ENCODE measurements around the gene PDE7B. TPM values are rescaled to one million over a fixed set of nuclear protein-coding genes. Genes with fewer than 3 reads are reported as not detected.

The PDE7B gene
- total RNA-seq, 1 donor from 2014 or later = 58.5 TPM

GRCh38 chr6:135990855-135991464 is 139.5 kb downstream of the PDE7B start:
- no peak for DNase-seq

DNA sequence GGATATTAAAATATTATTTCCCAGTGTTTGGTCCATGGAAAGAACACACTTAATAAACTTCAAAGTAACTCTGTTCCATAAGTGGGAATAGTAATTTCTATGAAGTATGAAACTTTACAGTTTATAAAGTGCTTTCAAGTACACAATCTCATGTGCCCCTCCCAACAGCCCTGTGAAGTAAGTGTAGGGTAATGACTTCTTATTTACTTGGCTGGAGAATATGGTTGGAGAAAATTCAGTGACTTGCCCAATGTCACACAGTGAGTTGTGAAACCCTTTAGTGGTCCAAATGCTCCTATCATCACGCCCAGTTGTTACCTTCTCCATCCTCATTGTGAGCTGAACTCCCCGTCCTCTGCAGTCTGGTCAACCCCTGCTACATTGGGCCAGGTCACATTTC is 141.2 kb downstream of the PDE7B start:
- no peak for DNase-seq

GRCh38 chr6:135993361-135993760 is 141.9 kb downstream of the PDE7B start:
- no peak for DNase-seq

GRCh38 chr6:135994857-135995544 is 143.5 kb downstream of the PDE7B start:
- DNase-seq = peak; percentile 63

GRCh38 chr6:135995545-135995898 is 144.0 kb downstream of the PDE7B start:
- DNase-seq = no peak

GRCh38 chr6:135996668-135997067 is 145.2 kb downstream of the PDE7B start:
- no peak for DNase-seq

GRCh38 chr6:135999393-135999792 is 147.9 kb downstream of the PDE7B start:
- no peak for DNase-seq

GRCh38 chr6:136007345-136007744 is 155.8 kb downstream of the PDE7B start:
- no peak for DNase-seq

GRCh38 chr6:136011475-136011874 is 160.0 kb downstream of the PDE7B start:
- no peak for DNase-seq

GRCh38 chr6:136012198-136012887 is 160.8 kb downstream of the PDE7B start:
- DNase-seq = peak; percentile 46

DNA sequence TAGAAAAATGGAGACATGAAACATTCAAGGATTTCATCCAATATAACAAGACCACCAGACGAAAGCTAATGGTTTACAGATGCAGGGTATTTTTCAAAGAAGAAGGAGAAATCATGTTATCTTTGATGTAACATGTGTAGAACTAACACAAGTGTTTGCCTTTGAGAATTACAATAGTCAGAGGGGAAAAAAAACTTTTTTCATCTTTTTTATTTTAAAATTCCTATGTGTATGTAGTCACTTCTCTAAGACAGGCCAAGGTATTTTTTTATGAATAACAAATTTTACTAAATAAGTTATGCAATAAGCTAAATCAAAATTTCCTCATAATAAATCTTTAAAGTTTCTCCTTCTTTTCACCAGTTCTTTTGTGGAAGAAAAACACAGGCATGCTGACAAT is 161.4 kb downstream of the PDE7B start:
- DNase-seq = no peak

DNA sequence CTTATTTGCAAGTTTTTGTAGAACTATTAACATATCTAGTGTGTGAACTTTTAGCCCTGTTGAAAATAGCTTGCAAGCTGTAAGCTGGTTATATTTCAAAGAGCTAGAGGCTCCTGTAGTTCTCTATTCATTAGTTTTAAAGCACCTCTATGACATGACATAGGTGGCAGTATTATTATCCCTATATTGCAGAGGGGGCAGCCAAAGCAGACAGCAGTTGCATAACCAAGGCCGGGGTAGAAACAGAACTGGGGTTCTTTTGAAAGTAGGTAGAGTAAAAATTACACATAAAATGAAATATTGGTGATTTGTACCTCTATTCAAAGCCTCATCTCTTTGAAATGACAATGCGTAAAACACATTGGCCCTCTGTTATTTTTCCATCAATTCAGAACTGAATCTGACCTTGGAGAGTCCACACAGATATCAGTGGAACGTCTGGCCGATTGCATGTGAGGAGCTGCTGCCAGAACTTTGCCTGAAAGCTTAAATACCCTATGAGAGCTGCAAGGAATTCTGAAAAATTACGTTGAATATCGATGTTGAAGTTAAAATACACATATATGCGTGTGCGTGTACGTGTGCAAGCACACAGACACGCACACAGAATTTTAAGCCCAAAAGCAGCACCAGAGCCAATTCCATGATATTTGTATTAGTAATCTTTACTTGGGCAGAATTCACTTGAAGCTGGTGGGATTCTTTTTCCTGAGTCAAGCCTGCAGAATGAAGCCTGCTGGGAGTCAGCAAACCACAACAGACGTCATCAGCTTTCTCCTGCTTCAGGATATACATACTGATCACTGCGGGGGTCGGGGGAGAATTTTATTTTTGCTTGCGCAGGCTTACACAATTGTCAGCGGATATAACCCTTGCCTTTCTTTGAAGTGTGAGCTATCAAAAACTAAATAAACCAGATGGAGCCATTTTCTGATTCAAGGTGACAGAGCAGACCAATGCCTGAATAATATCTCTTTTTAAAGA is 163.2 kb downstream of the PDE7B start:
- no peak for DNase-seq

GRCh38 chr6:136015531-136015930 is 164.0 kb downstream of the PDE7B start:
- DNase-seq = no peak

- DNase-seq = no peak
Observed at GRCh38 chr6:136016228-136017225, 165.0 kb downstream of the PDE7B start.

DNA sequence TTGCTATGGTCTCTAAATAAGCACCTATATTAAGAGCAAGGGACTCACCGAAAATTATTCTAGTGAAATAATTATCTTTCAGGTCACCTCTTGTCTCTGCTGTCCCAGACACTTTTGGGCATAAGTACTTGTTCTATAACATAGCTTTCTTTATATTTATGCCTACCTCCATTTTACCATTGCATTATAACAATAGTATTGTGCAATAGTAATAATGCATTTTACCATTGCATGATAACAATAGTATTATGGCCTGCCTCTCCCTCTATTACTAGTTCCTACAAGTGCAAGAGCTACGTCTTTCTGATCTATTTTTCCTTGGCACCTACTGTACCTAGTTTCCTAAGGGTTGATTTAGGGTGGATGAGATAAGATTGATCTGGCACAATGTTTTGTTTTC is 169.2 kb downstream of the PDE7B start:
- DNase-seq = no peak

DNA sequence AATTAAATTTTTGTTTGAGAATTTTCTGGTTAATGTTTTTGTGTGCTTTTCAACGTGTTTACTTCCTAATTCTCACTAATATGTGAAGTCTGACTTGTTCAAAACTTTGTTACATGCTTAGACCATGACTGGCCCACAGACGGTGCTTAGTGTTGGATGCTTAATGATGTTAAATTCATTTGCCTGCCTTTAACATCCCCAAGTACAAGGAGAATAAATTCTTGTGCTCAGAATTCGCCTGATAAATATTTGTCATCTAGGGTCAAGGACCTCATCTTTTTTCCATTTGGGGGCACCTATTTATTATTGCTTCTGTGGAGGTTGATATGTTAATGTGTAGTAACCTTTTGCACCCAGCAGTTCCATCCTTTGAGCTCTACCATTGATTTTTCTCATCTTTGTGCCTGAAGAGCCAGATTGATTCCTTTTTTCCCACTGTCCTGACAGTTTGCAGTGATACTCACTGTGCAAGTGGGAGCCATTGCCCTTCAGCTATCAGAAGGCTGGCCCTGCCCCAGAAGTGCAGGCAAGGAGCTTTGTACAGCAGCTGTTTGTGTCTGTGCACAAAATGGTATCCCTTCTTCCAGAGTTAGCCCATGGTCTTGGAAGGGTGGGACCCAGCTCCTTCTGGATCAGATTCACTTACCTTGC is 170.8 kb downstream of the PDE7B start:
- DNase-seq = no peak

DNA sequence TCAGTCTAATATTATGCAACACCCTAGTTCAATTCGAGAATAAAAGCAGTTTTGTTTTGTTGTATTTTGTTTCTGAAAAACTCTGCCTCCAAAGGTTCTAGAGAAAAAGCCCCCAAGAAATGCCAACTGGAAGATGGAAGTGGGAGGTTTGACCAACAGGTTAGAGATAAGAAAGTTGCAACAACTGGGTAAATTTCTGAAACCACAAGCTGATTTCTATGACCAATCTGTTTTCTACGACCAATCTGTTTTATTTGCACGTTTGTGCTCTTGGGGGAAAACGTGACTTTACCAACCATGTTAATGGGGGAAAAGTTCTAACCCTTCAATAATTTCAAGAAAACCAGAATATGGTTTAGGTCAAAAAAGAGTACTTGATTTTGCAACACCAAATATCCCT is 173.2 kb downstream of the PDE7B start:
- no peak for DNase-seq

GRCh38 chr6:136025736-136026135 is 174.2 kb downstream of the PDE7B start:
- no peak for DNase-seq

DNA sequence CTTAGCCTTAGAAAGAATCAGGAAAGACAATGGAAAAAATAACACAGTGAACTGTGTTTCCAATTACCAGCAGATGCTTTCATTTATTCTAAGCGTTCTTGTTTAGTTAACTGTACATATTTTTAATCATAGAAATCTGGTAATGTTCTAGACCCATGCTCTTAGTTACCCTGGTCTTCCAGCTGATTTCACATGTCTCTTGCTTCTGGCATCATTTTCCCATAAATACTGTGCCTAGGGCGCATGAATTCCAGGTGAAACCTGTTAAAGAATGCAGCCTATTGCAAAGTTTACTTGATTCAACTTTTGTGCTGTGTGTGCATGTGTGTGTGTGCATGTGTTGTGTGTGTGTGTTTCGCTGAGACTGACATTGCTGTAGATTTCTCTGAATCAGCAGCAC is 178.6 kb downstream of the PDE7B start:
- DNase-seq = no peak

- peak; percentile 78 for DNase-seq
Observed at GRCh38 chr6:136031982-136032381, 180.5 kb downstream of the PDE7B start.

DNA sequence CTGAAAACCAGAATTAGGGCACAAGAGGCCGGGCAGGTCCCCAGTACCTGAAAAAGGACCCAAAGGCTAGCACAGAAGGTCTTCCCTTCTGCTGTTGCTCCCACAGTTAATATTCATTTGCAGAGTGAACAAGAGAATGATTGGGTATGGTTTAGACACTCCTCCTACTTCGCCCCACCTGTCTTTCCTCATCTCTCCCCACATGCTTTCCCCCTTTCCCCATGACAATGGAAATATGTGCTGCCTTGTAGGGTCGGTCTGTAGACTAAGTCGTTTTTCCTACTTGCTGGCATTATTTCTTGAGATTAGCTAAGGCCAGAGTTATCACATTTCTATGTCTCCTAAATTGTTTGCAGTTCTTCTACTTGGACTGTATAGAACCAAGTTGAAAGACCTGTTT is 181.9 kb downstream of the PDE7B start:
- no peak for DNase-seq

Measured in dermis blood vessel endothelial cell (primary cell).